CD4-positive, alpha-beta T cell treated with Interleukin-12 subunit alpha and Interleukin-12 subunit beta, for 1 hour (primary cell): ENCODE results near the gene MAP1LC3B2.

Experiments
- DNase-seq: peaks from one replicate; pipeline ENCODE4 v3.0.0-alpha.2; 2020

Gene MAP1LC3B2

GRCh38 chr12:116616536-116617248 lies 57.5 kb downstream of the MAP1LC3B2 start:
- no peak for DNase-seq

- no peak for DNase-seq
These were observed 60.1 kb downstream of the MAP1LC3B2 start for GRCh38 chr12:116619246-116619645.

- DNase-seq = no peak
These were observed 60.9 kb downstream of the MAP1LC3B2 start for GRCh38 chr12:116620124-116620491.

- DNase-seq = no peak
These were observed 61.5 kb downstream of the MAP1LC3B2 start for GRCh38 chr12:116620492-116621191.

GRCh38 chr12:116621194-116621593 lies 62.0 kb downstream of the MAP1LC3B2 start:
- DNase-seq = no peak

GRCh38 chr12:116624516-116624915 lies 65.3 kb downstream of the MAP1LC3B2 start:
- DNase-seq = no peak

GRCh38 chr12:116626153-116626552 lies 67.0 kb downstream of the MAP1LC3B2 start:
- no peak for DNase-seq
